Transverse colon (tissue), 4 donors: ENCODE data around the gene NOL9.

ENCODE experiments used
- CTCF ChIP-seq, 5 experiments: fragments of 200-600 bp in 3 of 5; fragments of 450-650 bp in 2 of 5; sonication (generic) in 3 of 5; IDR thresholded peaks; 1 replicate in 2 of 5; 2 replicates in 3 of 5; pipeline ENCODE4 v1.5.1; 2016 to 2017; ENCODE audit warnings: antibody characterized with exemption in 5 of 5, inconsistent platforms in 3 of 5, mild to moderate bottlenecking in 2 of 5, moderate library complexity in 1 of 5
- EP300 ChIP-seq: sonication (generic); formaldehyde crosslinking; IDR thresholded peaks from one replicate; pipeline ENCODE4 v1.6.1; 2017; ENCODE audit warnings: antibody characterized with exemption, low read depth
- POLR2A ChIP-seq: fragments of 450-650 bp; IDR thresholded peaks from one replicate; pipeline ENCODE4 v1.6.1; 2016; ENCODE audit warnings: antibody characterized with exemption, mild to moderate bottlenecking, moderate library complexity
- POLR2AphosphoS5 ChIP-seq, 3 donors: sonication (generic); formaldehyde crosslinking; IDR thresholded peaks; one replicate each; pipeline ENCODE4 v1.6.1; 2016; ENCODE audit warnings: antibody characterized with exemption in 3 of 3

GRCh38 chr1:6507037-6507428 lies 47.3 kb downstream of the NOL9 start:
- TF ChIP-seq POLR2AphosphoS5 (IDR thresholded peaks at IDR 0.05): no peak
- TF ChIP-seq POLR2A: no peak
- no peak for TF ChIP-seq CTCF (IDR thresholded peaks at IDR 0.05)
- no peak for TF ChIP-seq EP300
